LoVo (cell line): ENCODE results near the gene SNX25.

ENCODE experiments used
- DNase-seq: peaks from one replicate; pipeline ENCODE4 v3.0.0-alpha.2; 2016; ENCODE audit warnings: low spot score

SNX25 gene

DNA sequence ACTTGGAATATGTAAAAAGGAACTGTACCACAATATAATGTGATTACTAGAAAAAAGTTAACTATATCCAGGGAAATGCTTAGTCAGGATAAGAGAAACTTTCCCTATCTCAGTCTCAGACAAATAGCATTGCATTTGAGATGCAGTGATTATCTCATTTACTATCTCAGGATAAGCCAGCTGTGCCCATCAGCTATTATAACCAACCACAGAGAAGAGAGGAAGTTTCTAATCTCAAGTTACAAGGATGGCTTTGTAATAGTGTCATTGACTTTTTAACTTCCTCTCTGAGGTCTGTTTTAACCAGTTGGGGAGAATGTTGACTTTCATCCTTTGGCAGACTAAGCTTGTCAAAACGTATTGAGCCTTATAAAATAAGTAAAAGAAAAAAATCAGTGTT lies 56.5 kb downstream of the SNX25 start:
- DNase-seq = no peak

DNA sequence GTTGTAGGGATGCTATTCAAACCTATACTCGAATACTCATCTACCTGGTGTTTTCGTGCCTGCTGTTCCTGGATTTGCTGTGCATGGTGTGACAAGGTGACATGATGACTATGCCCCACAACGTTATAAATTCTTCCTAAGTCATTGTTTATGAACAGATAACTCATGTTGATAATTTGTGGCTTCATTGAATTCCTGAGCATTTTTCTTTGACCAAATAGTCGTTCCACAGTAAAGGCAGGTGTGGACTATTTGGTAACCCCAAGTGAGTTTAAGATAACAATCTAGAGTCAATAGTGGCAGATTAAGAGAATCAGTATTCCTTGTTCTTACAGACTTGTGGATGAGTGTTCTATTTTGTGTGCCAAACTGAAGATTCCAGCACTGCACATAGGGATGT lies 59.9 kb downstream of the SNX25 start:
- DNase-seq = peak; percentile 18

DNA sequence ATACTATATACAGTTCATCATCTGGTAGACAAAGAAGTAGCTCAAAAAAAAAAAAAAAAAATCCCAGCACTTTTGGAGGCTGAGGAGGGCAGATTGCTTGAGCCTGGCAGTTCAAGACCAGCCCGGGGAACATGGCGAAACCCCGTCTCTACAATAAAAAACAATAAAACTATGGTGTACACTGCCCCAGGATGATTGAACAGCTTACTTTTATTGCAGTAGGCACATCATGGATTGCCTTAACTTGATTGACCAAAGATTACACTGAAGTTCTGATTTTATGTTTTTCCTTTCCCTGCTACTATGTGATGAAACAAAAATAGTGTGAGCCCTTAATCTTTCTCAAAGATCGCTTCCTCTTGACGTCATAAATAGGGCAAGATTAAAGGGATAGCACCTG lies 60.6 kb downstream of the SNX25 start:
- no peak for DNase-seq

DNA sequence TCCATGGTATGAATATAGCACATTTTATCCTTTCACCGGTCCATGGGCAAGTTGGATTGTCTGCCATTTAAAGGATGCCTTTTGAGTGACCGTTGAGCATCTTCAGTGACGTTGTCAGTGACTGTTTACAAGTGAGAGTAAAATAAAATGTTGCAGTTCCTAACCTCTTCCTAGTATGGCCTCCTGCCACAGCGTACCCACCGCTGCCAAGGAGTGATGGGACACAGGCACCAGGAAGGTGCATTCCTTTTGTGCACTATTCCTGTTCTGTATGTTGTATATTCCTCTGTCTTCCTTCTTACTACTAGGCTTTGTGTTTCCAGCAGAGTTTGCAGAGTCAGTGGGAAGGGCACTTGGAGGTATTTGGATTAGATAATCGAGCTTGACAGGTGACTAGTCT lies 61.5 kb downstream of the SNX25 start:
- DNase-seq = no peak

DNA sequence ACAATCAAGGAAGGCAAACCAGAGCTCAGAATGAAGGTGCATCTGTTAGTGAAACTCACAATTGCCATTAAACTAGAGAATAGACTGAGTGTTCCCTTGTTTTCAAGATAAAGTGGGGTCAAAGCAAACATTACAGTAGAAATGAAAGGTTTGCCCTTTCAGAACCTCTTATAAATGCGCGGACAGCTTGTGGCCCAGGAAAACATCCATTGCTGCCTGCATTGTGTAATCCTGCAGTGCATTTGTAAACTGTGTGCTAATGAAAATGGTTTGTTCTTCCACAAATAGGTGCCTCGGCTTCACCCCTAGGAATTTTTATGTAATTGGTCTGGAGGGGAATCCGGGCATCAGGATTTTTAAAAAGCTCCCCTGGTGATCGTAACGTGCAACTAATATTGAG lies 62.8 kb downstream of the SNX25 start:
- DNase-seq = no peak

DNA sequence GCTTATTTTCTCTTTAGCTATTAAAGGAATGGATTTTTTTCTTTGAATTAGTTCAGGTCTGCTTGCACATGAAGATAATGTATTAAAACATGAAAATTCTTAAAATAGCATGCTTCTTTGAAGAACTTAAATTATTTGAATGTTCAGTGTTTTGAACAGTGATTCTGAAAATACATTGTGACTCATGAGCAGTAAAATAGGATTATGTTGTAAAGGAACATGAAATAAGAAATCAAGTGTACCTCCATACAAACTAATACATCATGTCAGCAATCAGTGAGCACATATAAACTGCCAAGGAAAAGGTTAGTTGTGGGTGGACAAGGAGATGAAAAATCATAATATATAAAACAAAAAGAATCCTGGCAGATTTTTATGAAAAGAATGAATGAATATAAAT lies 66.1 kb downstream of the SNX25 start:
- DNase-seq = no peak

DNA sequence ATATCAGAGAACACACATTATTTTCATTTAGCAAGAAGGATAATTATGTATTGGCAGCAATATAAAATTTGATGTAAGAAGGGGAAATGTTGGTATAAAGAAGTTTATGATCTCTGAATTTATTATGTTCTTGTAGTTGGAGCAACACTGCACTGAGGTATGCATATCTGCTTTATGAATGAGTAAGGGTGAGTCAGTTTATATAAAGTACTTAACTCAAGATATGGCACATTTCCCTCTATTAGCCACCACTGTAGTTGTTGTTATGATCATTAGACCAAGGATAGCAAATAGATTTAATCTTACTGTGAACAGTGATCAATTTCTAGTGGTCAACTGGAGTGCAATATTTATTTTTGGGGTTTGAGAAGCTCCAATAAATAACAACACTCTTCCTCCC lies 66.6 kb downstream of the SNX25 start:
- DNase-seq = peak; percentile 15

DNA sequence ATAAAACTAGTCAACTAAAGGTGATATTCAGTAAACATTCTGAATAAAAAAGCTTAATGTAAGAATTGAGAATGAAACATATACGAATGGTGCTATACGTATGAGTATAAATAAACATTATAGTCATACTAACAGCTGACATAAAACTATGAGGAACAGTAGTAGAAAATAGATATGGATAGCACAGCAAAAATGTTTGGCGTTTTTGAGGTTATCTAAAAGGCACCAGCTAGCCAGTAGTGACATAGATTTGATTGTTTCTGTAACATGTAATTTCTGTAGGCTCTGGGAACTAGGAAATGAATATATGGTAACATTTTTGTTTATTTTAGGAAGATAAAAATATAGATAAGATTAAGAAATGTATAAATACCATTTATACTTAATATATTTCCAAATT lies 69.3 kb downstream of the SNX25 start:
- DNase-seq = no peak

DNA sequence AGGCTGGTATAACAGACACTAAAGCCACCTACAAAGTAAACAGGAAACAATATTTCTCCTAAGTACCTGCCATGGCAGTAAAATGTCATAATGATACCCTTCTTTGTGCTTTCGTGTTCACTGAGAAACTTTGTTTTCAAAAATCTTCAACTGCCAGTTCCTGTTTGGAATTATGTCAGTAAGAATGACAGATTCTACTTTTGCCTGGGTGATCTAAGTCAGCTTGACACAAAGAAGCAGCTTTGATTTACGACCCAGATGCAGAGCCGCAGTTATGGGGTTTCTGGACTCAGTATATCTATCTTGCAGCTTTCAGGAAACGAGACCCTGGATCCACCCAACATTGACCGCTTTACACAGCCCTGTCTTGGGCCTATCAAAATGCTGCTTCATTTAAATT lies 71.2 kb downstream of the SNX25 start:
- no peak for DNase-seq

DNA sequence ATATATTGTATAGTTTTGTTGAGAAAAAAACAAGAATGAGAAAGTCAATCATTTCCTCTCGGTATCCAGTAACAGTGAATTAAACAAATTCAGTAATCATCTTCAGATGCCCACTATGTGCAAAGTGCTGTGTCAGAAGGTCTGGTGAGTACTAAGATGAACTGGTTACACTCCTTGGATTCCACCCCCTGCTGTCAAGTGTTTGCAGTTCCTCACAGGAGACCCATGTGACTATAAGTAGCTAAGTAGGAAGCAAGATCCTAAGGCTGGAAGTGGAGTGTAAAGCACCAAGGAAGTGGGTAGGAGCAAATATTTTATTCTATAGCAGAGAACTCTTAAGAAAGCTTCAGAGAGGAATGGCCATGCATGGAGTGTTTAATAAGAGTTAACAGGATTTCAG lies 73.6 kb downstream of the SNX25 start:
- no peak for DNase-seq

DNA sequence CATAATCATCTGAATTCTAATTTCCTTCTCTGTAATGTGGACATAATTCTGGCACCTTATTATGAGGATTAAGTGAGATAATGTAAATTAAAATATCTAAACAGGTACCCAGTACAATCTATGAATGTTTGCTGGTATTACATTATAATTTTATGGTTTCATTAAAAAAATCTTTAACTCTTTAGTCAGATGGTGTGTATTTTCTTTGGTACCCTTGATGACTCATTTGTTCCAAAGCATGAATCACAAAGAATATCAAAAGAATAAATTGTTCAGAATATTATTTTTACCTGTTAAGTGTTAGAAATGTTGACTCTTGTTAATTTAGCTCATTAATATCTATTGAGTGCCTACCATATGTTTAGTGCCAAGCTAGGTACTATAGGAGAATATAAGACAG lies 74.3 kb downstream of the SNX25 start:
- DNase-seq = no peak

DNA sequence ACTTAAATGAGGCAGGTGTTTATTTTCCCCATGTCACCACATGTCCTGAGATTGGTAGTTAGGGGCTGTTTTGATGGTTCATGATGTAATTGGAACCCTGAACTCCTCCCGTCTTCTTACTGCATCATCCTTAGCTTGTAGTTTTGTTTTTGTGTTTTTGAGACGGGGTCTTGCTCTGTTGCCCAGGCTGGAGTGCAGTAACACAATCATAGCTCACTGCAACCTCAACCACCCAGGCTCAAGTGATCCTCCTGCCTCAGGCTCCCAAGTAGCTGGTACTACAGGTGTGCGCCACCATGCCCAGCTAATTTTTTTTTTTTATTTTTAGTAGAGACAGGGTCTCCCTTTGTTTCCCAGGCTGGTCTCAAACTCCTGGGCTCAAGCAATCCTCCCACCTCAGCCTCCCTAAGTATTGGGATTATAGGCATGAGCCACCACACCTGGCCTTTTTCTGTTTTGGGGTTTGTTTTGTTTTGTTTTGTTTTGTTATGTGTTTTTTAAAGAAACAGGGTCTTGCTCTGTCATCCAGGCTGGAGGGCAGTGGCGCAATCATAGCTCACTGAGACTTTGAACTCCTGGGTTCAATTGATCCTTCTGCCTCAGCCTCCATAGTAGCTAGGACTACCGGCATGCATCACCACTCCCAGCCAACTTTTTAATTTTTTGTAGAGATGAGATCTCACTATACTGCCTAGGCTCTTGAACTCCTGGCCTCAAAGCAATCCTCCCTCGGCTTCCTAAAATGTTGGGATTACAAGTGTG lies 76.4 kb downstream of the SNX25 start:
- no peak for DNase-seq

DNA sequence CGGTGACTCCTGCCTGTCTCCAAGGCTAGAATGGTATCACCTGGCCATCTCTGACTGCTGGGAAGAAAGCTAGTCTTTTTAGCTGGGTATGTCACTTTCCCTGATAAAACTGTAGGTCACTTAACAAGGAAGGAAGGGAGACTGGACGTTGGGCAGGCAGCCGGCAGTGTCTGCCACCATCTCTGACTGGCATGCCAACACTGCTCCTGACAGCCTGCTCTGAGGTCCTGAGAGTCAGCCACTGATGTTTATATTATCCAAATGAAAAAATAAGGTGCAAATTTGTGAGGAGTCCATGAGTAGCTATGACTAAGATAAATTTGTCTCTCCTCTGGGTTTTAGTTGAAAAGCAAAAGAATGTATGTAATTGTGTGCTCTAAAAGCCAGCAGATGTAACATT lies 77.2 kb downstream of the SNX25 start:
- no peak for DNase-seq

DNA sequence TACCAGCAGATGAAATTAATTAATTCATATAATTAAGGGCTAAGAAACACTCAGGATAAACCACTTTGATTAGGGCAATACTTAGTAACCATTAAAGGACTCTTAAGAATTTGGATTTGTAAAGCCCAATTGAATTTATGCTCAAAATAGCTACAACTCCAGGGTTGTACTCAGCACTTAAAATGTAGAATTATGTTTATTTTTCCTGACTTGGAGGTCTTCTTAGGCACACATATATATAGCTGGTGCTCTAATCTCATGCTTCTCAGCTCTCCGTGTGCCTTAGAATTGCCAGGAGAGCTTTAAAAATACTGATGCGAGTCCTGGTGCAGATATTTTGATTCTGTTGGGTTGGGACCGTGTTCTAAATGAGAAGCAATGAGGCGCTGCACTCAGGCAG lies 77.6 kb downstream of the SNX25 start:
- no peak for DNase-seq

DNA sequence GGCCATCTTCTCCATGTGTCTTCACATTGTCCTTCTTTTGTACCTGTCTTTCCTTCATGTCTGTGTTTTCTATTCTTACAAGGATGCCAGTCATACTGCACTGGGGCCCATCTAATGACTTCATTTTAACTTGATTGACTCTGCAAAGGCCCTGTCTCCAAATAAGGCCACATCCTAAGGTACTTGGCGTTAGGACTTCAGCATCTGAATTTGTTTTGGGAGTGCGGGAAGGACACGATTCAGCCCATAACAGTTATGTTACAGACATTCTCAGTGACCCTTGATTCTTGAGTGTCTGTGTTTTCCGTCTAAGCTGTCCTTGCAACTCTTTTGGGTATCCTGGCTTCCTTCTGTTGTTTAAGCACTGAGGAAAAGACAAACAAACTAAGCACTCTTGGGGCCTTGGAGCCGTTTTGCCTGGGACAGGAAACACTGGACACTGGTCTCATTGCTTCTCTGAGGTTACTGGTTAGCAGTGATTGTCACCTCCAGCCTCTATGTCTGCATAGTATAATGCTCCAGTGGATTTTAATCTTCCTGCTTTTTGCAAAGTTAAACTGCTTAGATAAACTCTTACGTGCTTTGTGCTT lies 80.7 kb downstream of the SNX25 start:
- DNase-seq = no peak

DNA sequence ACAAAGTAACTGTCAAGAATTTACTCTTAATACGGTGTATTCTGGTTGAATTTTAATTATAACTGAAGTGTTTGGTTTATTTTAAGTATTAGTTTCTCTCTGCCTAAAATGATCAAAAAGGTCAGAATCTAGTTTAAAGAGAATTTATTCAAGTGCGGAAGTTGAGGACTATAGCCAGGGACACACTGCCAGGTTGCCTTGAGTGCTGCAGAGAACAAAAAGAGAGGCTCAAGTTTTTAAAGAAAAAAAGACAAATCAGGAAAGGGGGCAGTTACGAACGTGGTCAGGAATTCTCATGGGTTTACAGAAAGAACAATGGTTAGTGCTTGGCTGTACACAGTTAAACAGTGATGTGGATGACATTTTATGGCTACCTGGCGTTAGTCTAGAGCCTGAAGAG lies 81.3 kb downstream of the SNX25 start:
- no peak for DNase-seq

DNA sequence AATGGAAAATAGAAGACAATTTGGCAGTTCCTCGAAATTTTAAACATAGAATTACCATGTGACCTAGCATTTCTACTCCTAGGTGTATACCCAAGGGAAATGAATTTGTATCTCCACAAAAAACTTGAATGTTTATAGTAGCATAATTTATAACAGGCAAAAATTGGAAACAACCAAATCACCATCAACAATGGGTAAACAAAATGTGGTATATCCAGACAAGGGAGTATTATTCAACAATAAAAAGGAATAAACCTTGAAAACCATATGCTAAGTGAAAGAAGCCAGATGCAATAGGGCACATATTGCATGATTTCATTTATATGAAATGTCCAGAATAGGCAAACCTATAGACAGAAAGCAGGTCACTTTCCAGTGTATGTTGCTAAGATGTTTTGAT lies 83.8 kb downstream of the SNX25 start:
- DNase-seq = no peak

DNA sequence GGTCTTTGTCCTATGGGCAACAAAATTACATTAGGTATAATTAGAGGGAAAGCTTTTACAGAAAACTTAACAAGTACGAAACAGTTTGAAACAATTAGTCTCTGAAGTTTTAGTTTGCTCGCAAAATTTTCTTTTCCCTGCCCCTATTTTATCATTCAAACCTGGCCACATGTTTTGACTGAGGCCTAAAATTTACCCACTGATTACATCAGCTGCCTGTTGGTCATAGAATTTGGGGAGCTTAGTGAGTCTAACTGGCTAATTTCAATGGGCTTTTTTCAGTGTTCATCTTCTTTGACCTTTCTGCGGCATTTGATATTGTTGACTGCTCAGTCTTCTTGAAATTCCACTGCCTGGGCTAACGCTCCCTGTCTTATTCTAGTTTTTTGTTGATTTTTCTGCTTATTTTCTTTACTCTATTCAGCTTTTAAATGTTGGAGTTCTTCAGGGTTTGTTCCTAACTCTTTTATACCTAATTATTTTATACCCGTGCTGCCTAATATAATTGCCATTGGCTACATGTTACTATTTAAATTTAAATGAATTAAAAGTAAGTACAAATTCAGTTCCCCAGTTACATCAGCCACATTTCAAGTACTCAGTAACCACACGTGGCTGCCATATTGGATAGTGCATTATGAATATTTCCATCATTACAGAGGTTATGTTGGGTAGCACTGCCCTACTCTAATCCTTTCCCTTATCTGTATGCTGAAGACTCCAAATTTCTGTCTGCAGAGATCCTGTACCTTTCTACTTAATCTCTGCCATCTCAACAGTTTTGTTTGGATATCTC lies 87.5 kb downstream of the SNX25 start:
- no peak for DNase-seq

DNA sequence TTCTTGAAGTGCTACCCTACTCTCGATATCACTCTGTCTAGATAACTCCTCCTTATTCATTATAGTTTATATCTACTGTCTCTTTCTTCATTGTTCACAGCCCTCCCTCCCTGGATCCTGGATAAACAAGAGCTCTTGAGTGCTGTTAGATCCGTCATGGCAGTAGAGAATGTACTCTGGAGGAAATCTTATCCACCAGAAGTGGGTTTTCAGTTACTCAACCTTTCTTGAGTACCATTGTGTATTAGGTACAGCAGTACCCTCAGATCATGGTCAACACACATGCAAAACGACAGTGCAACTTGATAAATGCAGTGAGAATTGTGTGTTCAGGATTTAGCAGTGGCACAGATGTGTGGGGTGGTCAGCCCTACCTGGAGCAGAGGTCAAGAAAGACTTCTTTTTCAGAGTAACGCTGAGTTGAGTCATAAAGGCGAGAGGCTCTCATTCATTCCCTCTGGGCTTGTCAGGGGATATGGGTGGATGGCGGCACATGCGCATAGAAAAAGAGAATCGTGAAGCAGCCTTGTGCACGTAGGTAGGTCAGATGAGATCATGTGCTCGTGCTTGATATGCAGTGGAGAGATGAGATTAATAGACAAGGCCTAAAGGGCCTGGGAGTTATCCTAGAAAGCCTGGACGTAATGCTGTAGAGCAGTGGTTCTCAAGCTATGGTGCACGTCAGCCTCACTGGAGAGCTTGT lies 89.5 kb downstream of the SNX25 start:
- DNase-seq = no peak

DNA sequence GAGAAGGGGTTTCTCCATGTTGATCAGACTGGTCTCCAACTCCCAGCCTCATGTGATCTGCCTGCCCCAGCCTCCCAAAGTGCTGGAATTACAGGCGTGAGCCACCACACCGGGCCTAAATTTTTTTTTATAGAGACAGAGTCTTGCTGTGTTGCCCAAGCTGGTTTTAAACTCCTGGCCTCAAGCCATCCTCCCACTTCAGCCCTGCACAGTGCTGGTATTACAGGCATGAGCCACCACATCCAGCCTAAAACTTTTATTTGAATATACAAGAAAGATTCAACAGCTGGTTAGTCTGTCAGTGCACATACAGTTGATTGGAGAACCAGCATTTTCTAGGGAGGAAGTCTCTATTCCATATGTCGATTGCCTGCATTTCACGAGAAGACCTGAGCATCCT lies 95.1 kb downstream of the SNX25 start:
- no peak for DNase-seq

DNA sequence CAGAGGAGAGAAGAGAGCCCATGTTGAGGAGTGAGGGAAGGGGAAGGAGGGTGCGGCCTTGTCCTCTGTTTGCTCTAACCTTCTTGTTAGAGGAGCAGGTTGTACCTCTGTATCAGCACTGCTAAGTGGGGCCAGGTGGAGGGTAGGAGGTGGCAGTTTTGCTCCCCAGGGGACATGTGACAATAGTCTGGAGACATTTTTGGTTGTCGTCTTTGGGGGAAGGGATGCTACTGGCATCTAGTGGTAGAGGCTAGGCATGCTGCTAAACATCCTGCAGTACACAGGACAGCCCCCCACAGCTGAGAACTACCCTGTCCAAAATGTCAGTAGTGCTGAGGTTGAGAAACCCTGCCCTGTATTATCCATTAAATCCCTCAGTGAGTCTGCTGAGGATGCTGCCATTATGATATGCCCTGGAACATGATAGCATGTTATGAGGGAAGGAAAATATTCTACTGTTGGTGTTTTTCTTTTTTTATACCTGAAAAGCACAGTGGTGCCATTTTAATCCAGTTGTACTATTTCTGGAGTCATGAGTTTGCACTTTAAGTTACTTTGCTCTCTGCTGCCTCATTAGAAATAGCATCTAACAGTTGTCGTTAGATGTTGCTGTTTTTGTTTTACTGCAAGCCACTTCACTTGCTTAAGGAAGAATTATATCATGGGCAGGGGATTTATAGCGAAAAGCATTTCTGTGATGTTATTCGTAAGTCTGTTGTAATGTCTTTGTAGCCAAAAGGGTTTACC lies 95.7 kb downstream of the SNX25 start:
- DNase-seq = no peak

DNA sequence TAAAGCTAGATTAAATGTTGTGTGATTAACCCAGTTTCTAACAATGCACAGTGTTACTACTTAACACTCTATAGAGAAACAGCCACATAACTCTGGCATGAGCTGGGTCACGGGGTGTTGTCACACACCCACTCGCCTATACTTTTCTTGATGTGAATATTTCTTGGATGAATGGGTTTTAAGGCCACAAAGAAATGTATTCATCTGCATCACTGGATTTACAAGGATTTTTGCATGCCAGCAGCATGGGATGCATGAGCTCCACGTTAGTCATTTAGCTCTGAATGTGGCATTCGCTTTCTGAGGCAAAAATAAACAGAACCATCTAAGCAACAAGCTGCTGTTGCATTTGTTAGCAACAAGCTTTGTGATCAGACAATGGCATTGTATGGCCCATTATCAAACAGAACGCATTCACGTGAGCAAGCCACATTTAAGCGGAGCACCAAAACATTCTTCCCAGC lies 96.6 kb downstream of the SNX25 start:
- peak; percentile 41 for DNase-seq
